Duodenal mucosa (tissue), 2 donors: ENCODE data around the gene FAM174C.

Experiments
- H3K27ac ChIP-seq: one replicate; pipeline ENCODE4 v1.7.0; 2013; ENCODE audit warnings: low read depth, low read length
- H3K27me3 ChIP-seq, 2 donors: one replicate each; pipeline ENCODE4 v1.7.0; 2013; ENCODE audit warnings: low read length in 2 of 2, control low read depth in 1 of 2; ENCODE audit not compliant: insufficient read depth in 2 of 2, control insufficient read depth in 1 of 2
- H3K36me3 ChIP-seq, 2 donors: one replicate each; pipeline ENCODE4 v1.7.0; 2013; ENCODE audit warnings: low read length in 2 of 2, control low read depth in 1 of 2; ENCODE audit not compliant: insufficient read depth in 2 of 2, control insufficient read depth in 1 of 2
- H3K4me1 ChIP-seq, 2 donors: one replicate each; pipeline ENCODE4 v1.7.0; 2013; ENCODE audit warnings: low read length in 2 of 2, control low read depth in 1 of 2; ENCODE audit not compliant: insufficient read depth in 2 of 2, control insufficient read depth in 1 of 2
- H3K4me3 ChIP-seq, 2 donors: one replicate each; pipeline ENCODE4 v1.7.0; 2013; ENCODE audit warnings: low read length in 2 of 2, low read depth in 1 of 2
- H3K9ac ChIP-seq, 2 donors: one replicate each; pipeline ENCODE4 v1.7.0; 2013; ENCODE audit warnings: low read length in 2 of 2, low read depth in 1 of 2
- H3K9me3 ChIP-seq, 2 donors: one replicate each; pipeline ENCODE4 v1.7.0; 2013; ENCODE audit warnings: low read length in 2 of 2, control low read depth in 1 of 2; ENCODE audit not compliant: control insufficient read depth in 1 of 2

The FAM174C gene

GRCh38 chr19:1288226-1288612, 12.9 kb downstream of the FAM174C start:
- no peaks in the 10 kb centered on the region for H3K36me3 ChIP-seq
- peaks cover 37 to 51% of the 10 kb centered on the region in 2 donors for H3K4me1 ChIP-seq
- peak overlapping the region in 1 of 2 donors; percentile 35 for H3K4me3 ChIP-seq
- H3K9ac ChIP-seq = no peak overlapping the region
- H3K27ac ChIP-seq = no peak overlapping the region
- H3K9me3 ChIP-seq = no peaks in the 10 kb centered on the region
- peaks cover 5 to 18% of the 10 kb centered on the region in 2 donors for H3K27me3 ChIP-seq

GRCh38 chr19:1288833-1289685, 13.7 kb downstream of the FAM174C start:
- peaks cover 29 to 44% of the 10 kb centered on the region in 2 donors for H3K4me1 ChIP-seq
- H3K9ac ChIP-seq = no peak overlapping the region
- H3K27ac ChIP-seq = no peak overlapping the region
- no peak overlapping the region for H3K4me3 ChIP-seq
- no peaks in the 10 kb centered on the region for H3K36me3 ChIP-seq
- H3K9me3 ChIP-seq = no peaks in the 10 kb centered on the region
- H3K27me3 ChIP-seq = peaks cover 5 to 18% of the 10 kb centered on the region in 2 donors

DNA sequence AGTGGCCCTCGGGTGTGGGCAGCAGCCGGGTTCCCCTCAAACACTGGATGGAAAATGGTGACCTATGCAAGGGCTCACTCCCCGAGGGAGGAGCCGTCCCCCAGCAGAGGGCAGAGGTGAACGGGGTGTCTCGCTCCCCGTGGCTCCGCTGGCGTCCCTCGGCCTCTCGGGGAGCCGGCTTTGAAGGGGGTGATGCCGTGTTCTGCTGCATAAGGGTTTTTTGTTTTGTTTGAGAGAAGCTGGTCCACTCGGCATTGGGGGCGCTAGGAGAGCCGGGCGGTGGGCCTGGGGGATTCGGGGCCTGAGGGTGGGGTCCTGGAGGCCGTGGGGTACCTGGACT, 14.3 kb downstream of the FAM174C start:
- Histone ChIP-seq H3K36me3 (no peaks in the 10 kb centered on the region), H3K9ac (no peak overlapping the region), H3K27ac (no peak overlapping the region), H3K9me3 (no peaks in the 10 kb centered on the region), H3K4me1 (peaks cover 25 to 40% of the 10 kb centered on the region in 2 donors), H3K27me3 (peaks cover 2 to 16% of the 10 kb centered on the region in 2 donors), H3K4me3 (no peak overlapping the region)

DNA sequence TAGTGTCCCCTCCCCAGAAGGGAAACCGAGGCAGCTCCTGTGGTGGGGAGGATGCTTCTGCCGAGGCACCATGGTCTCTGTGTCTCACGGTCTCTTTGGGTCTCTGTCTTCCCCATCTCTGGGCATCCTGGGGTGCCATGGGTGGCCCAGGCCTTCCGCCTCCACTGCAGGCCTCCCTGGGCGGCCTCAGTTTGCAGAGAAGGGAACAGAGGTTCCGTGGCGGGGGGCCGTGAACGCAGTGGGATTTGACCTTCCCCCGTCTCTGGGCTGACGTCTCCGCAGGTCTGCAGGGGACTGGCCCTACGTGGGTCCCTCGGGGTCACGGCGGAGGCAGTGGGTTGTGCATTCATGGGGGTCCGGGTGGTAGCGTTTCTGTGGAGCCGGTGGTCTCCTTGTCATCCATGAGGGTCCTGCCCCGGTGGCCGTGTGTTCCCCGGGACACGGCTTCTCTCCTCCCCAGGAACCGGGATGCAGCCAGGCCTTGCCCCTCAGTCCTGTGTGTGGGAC, 14.9 kb downstream of the FAM174C start:
- Histone ChIP-seq H3K9ac (peak overlapping the region in 1 of 2 donors; percentile 10), H3K27ac (no peak overlapping the region)

GRCh38 chr19:1290703-1291651, 15.6 kb downstream of the FAM174C start:
- H3K4me3 ChIP-seq = peak overlapping the region; percentile 36 to 56
- peak overlapping the region; percentile 38 to 61 for H3K9ac ChIP-seq
- H3K4me1 ChIP-seq = peaks cover 18 to 33% of the 10 kb centered on the region in 2 donors
- no peaks in the 10 kb centered on the region for H3K9me3 ChIP-seq
- H3K27me3 ChIP-seq = peaks cover 2 to 16% of the 10 kb centered on the region in 2 donors
- H3K36me3 ChIP-seq = peaks cover 0 to under 1% of the 10 kb centered on the region in 2 donors
- peak overlapping the region; percentile 56 for H3K27ac ChIP-seq

More for the DNA sequence above, 14.9 kb downstream of the FAM174C start:
- H3K4me1 ChIP-seq = peaks cover 19 to 34% of the 10 kb centered on the region in 2 donors
- H3K4me3 ChIP-seq = peak overlapping the region in 1 of 2 donors; percentile 32
- no peaks in the 10 kb centered on the region for H3K9me3 ChIP-seq
- peaks cover 2 to 16% of the 10 kb centered on the region in 2 donors for H3K27me3 ChIP-seq
- no peaks in the 10 kb centered on the region for H3K36me3 ChIP-seq

DNA sequence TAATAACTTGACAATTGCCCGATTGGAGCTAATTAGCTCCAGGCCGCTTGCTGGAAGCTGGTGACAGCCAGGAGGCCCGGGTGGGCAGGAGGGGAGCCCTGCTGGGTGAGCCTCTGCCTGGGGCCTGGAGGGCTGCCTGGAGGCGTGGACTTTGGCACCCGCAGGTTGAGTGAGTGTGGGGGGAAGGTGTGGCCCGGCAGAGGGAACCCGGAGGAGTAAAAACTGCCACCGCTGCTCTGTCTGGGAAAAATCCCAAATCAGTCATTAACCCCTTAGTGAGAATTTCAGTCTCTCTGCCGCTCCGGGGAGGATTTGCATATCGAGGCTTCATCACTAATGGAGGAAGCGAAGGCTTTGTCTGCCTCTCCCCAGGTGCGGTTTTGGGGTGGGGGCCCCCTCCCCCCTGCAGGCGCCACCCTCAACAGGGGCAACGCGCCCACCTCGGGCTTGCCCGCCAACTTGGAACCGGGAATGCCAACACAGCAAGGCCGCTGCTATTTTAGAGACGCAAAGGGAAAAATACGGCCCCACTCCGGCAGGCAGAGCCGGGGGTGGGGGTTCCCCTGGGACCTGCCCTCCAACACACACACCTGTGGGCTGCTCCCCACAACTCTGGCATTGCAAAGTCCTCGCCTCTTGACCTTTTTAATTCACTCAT, 16.6 kb downstream of the FAM174C start:
- peak overlapping the region; percentile 32 to 56 for H3K4me3 ChIP-seq
- H3K27ac ChIP-seq = peak overlapping the region; percentile 56
- H3K36me3 ChIP-seq = peaks cover 0 to 7% of the 10 kb centered on the region in 2 donors
- H3K27me3 ChIP-seq = peaks cover 2 to 12% of the 10 kb centered on the region in 2 donors
- H3K4me1 ChIP-seq = peaks cover 18 to 33% of the 10 kb centered on the region in 2 donors
- H3K9ac ChIP-seq = peak overlapping the region; percentile 38 to 61
- H3K9me3 ChIP-seq = no peaks in the 10 kb centered on the region

DNA sequence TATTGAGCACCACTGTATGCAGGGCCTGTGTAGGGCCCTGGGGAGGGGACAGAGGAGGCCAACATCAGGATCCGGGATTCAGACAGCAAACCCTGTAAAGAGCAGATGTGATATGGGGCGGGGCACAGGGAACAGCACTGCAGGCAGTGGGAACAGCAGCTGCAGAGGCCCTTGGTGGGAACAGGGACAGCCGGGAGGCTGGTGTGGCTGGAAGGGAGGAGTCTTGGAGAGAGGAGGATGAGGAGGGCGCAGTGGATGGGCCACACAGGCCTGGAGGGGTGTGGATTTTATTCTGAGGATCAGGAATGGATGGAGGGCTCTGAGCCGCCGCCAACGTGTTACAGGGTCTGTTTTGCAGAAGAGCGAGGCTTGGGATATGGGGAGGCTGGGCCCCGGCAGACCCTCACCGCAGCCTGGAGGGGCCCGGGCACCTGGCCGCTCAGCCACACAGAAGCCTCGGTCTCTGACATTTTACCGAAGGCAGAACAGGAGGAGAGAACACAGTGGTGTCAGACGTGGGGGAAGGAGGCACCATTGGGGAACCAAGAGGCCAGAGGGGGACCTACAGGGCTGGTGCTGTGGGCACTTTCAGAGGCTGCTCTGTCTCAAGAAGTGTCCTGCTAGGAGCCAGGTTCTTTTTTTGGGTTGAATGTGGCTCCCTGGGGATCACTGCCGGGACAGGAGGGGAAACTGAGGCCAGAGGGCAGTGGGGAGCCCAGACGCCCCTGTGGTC, 17.3 kb downstream of the FAM174C start:
- Histone ChIP-seq H3K36me3 (peaks cover 0 to 7% of the 10 kb centered on the region in 2 donors), H3K27me3 (peaks cover 2 to 9% of the 10 kb centered on the region in 2 donors)

DNA sequence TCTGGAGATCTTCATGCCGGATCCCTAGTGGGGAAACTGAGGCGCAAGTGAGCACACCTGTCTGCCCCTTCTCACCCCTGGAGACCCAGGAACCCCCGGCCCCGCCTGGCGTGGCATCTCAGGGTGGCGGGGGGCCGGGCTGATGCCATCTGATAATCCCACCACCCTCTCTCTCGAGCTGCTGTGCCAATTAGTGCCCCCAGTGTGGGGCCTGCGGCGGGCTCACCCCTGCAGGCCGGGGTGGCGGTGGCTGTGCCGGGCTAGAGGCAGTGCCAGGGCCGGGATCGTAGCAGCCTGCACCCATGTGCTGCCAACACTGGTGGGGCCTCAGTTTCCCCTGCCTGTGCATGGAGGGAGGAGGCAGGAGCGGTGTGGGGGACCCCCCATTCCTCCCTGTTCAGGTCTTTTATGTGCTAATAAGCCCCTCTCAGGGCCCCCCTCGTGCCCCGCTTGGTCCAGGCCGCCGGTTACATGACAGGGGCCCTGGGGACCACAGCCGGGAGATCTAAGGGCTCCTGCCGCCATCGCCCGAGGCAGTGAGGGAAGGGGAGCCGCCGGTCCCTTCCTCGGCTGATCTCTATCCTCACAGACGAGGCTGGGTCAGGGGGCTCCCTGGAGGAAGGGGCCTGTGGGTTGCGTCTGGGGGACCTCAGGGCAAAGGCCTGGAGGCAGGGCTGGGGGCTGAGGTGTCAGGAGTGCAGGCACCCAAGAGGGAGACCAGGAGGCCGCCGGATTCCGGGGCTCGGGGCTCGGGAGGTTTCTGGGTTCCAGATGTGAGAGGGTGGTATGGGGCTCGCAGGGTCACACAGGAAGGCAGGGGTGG, 18.7 kb downstream of the FAM174C start:
- Histone ChIP-seq H3K4me1 (peaks cover 14 to 25% of the 10 kb centered on the region in 2 donors), H3K27me3 (peaks cover 2 to 5% of the 10 kb centered on the region in 2 donors), H3K36me3 (peaks cover 0 to 7% of the 10 kb centered on the region in 2 donors)

More for the DNA sequence above, 17.3 kb downstream of the FAM174C start:
- Histone ChIP-seq H3K9me3 (no peaks in the 10 kb centered on the region), H3K4me3 (no peak overlapping the region), H3K4me1 (peaks cover 17 to 33% of the 10 kb centered on the region in 2 donors), H3K27ac (no peak overlapping the region), H3K9ac (peak overlapping the region; percentile 25 to 61)

More for the DNA sequence above, 18.7 kb downstream of the FAM174C start:
- Histone ChIP-seq H3K9me3 (no peaks in the 10 kb centered on the region), H3K4me3 (no peak overlapping the region), H3K27ac (no peak overlapping the region), H3K9ac (no peak overlapping the region)
